ENCODE results near the gene CCT3. TPM values are rescaled to one million over a fixed set of nuclear protein-coding genes. Genes with fewer than 3 reads are reported as not detected.

CCT3 gene
- total RNA-seq, 2 donors from 2014 or later: 102 to 146 TPM

DNA sequence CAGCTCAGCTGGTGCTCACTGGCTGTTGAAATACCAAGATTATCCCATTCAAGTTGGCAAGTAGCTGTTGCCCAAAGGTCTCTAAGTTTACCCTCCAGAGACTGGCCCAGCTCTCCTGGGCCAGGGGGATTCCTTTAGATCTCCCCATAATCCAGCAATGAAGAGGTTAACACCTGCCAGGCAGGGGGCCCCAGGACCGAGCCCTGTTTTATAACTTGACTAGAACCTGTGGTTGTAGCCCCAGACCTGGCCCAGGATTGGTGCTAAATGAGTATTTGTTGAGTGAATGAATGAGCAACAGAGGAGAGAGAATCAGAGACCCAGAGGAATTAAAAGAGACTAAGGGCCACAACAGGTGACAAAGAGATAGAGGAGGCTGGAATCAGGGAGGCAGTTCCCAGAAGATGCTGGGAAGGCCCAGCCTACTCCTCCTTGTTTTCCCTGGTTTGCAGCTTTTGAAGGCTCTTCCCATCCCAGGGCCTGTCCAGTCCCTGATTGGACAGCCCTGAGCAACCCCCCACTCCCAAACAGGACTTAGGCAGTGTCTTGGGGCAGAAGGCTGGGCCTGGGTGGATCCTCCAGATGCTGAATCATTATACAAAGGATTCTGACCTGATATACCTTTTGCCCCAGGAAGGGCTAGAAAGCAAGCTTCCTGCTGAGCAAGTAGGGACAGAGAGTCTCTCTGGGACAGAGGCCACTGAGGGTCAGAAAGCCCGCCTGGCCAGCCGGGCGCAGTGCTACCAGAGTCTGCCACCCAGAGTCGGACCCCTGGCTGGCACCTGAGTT lies 28.5 kb upstream of the CCT3 start:
- Histone ChIP-seq H3K36me3 (no peaks in the 10 kb centered on the region), H3K27ac (no peak overlapping the region), H3K4me3 (no peak overlapping the region), H3K9me3 (no peaks in the 10 kb centered on the region), H3K27me3 (no peaks in the 10 kb centered on the region), H3K4me1 (peaks cover 0 to 9% of the 10 kb centered on the region in 2 donors)
- TF ChIP-seq, protein P1, sequence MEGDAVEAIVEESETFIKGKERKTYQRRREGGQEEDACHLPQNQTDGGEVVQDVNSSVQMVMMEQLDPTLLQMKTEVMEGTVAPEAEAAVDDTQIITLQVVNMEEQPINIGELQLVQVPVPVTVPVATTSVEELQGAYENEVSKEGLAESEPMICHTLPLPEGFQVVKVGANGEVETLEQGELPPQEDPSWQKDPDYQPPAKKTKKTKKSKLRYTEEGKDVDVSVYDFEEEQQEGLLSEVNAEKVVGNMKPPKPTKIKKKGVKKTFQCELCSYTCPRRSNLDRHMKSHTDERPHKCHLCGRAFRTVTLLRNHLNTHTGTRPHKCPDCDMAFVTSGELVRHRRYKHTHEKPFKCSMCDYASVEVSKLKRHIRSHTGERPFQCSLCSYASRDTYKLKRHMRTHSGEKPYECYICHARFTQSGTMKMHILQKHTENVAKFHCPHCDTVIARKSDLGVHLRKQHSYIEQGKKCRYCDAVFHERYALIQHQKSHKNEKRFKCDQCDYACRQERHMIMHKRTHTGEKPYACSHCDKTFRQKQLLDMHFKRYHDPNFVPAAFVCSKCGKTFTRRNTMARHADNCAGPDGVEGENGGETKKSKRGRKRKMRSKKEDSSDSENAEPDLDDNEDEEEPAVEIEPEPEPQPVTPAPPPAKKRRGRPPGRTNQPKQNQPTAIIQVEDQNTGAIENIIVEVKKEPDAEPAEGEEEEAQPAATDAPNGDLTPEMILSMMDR (IDR thresholded peaks at IDR 0.05): no peak
- DNase-seq (ENCODE audit: low spot score): no peak

DNA sequence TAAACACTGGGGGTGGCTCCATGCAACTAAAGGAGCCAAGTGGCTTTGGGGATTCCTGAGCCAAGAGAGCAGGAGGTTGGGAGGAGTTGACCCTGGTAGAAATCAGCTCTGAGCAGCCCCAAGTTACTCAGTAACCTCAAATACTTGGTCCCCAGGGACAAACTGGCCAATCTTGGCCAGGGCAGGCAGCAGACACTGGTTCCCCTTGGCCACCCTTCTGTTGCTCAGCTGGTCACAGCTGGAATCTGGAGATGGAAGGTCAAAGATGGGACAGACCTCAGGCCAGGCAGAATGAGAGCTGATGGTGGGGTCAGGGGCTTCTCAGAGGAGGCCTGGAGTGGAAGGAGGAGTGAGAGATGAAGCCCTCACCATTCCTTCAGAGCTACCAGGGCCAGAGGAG lies 27.7 kb upstream of the CCT3 start:
- no peak for DNase-seq (ENCODE audit: low spot score)
- H3K9me3 ChIP-seq: no peaks in the 10 kb centered on the region
- no peaks in the 10 kb centered on the region for H3K27me3 ChIP-seq
- H3K27ac ChIP-seq: no peak overlapping the region
- H3K4me3 ChIP-seq: no peak overlapping the region
- H3K36me3 ChIP-seq: no peaks in the 10 kb centered on the region
- H3K4me1 ChIP-seq: peaks cover 0 to 9% of the 10 kb centered on the region in 2 donors
- TF ChIP-seq, protein P1 (IDR thresholded peaks at IDR 0.05): no peak

DNA sequence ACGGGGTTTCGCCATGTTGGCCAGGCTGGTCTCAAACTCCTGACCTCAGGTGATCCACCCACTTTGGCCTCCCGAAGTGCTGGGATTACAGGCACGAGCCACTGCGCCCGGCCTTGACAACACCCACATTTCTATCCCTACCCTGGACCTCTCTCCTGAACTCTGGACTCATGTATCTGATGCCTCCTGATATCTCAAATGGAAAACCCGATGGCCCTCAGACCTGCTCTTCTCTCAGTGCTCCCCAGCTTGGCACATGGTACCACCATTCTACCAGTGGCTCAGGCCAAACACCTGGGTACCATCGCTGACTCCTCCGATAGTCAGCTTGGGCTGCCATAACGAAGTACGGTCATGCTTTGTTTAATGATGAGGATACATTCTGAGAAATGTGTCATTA lies 22.4 kb upstream of the CCT3 start:
- DNase-seq (ENCODE audit: low spot score): no peak
- Histone ChIP-seq H3K36me3 (no peaks in the 10 kb centered on the region), H3K9me3 (no peaks in the 10 kb centered on the region), H3K27ac (no peak overlapping the region), H3K4me1 (no peaks in the 10 kb centered on the region), H3K27me3 (peaks cover 0 to 3% of the 10 kb centered on the region in 2 donors), H3K4me3 (no peak overlapping the region)
- TF ChIP-seq, protein P1 (IDR thresholded peaks at IDR 0.05): no peak

DNA sequence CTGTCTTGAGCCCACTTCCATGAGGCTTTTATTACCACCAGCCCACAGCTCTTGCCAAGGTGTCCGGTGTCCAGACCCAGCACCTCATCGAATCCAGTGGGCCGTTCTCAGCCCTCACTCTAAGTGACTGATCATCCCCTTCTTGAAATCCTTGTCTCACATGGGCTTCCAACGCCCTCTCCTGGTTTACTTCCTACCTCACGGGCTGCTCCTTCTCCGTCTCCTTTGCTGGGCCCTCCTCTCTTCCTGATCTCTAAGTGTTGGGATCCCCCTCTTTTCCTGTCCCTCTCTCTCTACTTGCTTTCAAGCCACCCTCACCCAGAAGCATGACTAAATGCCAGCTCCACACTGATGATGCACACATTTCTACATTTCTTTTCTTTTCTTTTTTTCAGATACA lies 21.9 kb upstream of the CCT3 start:
- no peak overlapping the region for H3K4me3 ChIP-seq
- DNase-seq (ENCODE audit: low spot score): no peak
- H3K9me3 ChIP-seq: no peaks in the 10 kb centered on the region
- peaks cover 0 to 3% of the 10 kb centered on the region in 2 donors for H3K27me3 ChIP-seq
- H3K27ac ChIP-seq: no peak overlapping the region
- TF ChIP-seq, protein P1 (IDR thresholded peaks at IDR 0.05): no peak
- H3K4me1 ChIP-seq: no peaks in the 10 kb centered on the region
- H3K36me3 ChIP-seq: no peaks in the 10 kb centered on the region

DNA sequence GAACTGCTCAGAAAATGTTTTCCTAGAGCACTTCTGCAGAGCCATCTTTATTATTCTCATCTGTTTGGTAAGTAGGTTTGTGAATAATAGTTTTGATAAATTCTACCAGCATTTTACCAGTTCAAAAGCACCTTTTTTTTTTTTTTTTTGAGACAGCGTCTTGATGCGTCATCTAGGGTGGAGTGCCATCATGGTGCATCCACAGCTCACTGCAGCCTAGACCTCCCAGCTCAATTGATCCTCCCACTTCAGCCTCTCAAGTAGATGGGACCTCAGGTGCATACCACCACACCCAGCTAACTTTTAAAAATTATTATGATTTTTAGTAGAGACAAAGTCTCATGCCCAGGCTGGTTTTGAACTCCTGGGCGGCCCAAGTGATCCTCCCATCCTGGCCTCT lies 21.2 kb upstream of the CCT3 start:
- Histone ChIP-seq H3K9me3 (no peaks in the 10 kb centered on the region), H3K4me1 (no peaks in the 10 kb centered on the region), H3K27me3 (peaks cover 0 to 3% of the 10 kb centered on the region in 2 donors), H3K4me3 (no peak overlapping the region), H3K27ac (no peak overlapping the region), H3K36me3 (no peaks in the 10 kb centered on the region)
- DNase-seq (ENCODE audit: low spot score): no peak
- TF ChIP-seq, protein P1 (IDR thresholded peaks at IDR 0.05): no peak

DNA sequence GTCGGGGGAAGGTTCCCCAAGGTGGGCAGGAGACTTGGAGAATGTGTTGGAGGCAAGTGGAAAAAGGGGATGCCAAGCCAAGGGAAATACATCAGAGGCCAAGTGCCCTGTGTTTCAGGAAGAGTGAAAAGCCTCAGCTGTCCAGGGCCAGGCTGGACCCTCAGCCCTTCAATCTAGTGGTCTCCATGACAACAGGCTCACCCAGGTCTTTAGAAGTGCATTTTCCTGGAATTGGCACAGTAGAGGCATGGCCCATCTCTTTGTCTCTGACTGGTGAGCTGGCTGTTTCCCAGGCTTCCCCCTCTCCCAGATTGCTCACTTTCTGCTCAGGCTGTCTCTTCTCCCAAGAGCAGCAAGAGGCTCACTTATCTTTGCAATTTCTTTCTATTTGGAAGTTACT lies 20.5 kb upstream of the CCT3 start:
- Histone ChIP-seq H3K27ac (no peak overlapping the region), H3K27me3 (peaks cover 0 to 3% of the 10 kb centered on the region in 2 donors), H3K9me3 (no peaks in the 10 kb centered on the region), H3K4me3 (no peak overlapping the region), H3K4me1 (no peaks in the 10 kb centered on the region), H3K36me3 (no peaks in the 10 kb centered on the region)
- no peak for DNase-seq (ENCODE audit: low spot score)
- TF ChIP-seq, protein P1 (IDR thresholded peaks at IDR 0.05): no peak
